ENCODE measurements around the gene MYBBP1A.

MYBBP1A gene

GRCh38 chr17:4548721-4549531 is 6.3 kb downstream of the MYBBP1A start:
- no peak for DNase-seq

- no peak for DNase-seq
These were observed 7.1 kb downstream of the MYBBP1A start for GRCh38 chr17:4548061-4548461.

- no peak for DNase-seq
These were observed 7.9 kb downstream of the MYBBP1A start for GRCh38 chr17:4547118-4547906.

GRCh38 chr17:4545217-4545951 is 9.8 kb downstream of the MYBBP1A start:
- no peak for DNase-seq

- DNase-seq = no peak
These were observed 10.3 kb downstream of the MYBBP1A start for GRCh38 chr17:4544951-4545216.

GRCh38 chr17:4544135-4544950 is 10.8 kb downstream of the MYBBP1A start:
- no peak for DNase-seq

GRCh38 chr17:4543557-4544026 is 11.6 kb downstream of the MYBBP1A start:
- no peak for DNase-seq

GRCh38 chr17:4542726-4543191 is 12.4 kb downstream of the MYBBP1A start:
- DNase-seq = no peak

- no peak for DNase-seq
These were observed 13.0 kb downstream of the MYBBP1A start for GRCh38 chr17:4542003-4542725.

GRCh38 chr17:4541328-4542002 is 13.7 kb downstream of the MYBBP1A start:
- no peak for DNase-seq

GRCh38 chr17:4540687-4541327 is 14.4 kb downstream of the MYBBP1A start:
- no peak for DNase-seq

- no peak for DNase-seq
These were observed 14.9 kb downstream of the MYBBP1A start for GRCh38 chr17:4540224-4540651.

GRCh38 chr17:4539576-4540223 is 15.5 kb downstream of the MYBBP1A start:
- DNase-seq = no peak

- DNase-seq = no peak
These were observed 16.2 kb downstream of the MYBBP1A start for GRCh38 chr17:4539025-4539424.

GRCh38 chr17:4538236-4539002 is 16.8 kb downstream of the MYBBP1A start:
- DNase-seq = no peak

GRCh38 chr17:4537451-4538235 is 17.5 kb downstream of the MYBBP1A start:
- no peak for DNase-seq

- no peak for DNase-seq
These were observed 18.3 kb downstream of the MYBBP1A start for GRCh38 chr17:4536742-4537411.

- no peak for DNase-seq
These were observed 18.9 kb downstream of the MYBBP1A start for GRCh38 chr17:4536259-4536741.
